GM12878 (cell line): ENCODE results near the gene HRCT1. TPM values are rescaled to one million over a fixed set of nuclear protein-coding genes. Genes with fewer than 3 reads are reported as not detected.

Experiments used
- ATAC-seq: fragments of 200-7000 bp; cut with Tn5 transposase; 3 replicates; pipeline ENCODE4 v1.9.1; 2020; ENCODE audit warnings: mild to moderate bottlenecking, moderate library complexity
- BruUV-seq: library from RNA; stranded (reverse); fragments of 400-500 nt; replicated peaks from 2 replicates; lab custom pipeline; 2021; lab: Mats Ljungman, UMichigan
- CTCF ChIA-PET: fragments of 300-600 bp; sonication (Branson Sonifier 250); formaldehyde crosslinking; extraction: SDS; loops from one replicate; lab custom pipeline; 2021; ENCODE audit warnings: inconsistent platforms; lab: Yijun Ruan, JAX
- POLR2A ChIA-PET: fragments of 350-600 bp; formaldehyde crosslinking; extraction: SDS; loops from one replicate; lab custom pipeline; 2021; ENCODE audit warnings: inconsistent platforms; lab: Charles Lee
- RAD21 ChIA-PET: fragments of 300-600 bp; sonication (Branson Sonifier 250); formaldehyde crosslinking; loops from one replicate; lab custom pipeline; 2023; ENCODE audit warnings: antibody characterized with exemption; ENCODE audit not compliant: unreplicated experiment; lab: Charles Lee
- SMC1A ChIA-PET: fragments of 300-600 bp; sonication (Branson Sonifier 250); formaldehyde crosslinking; loops from one replicate; lab custom pipeline; 2023; ENCODE audit not compliant: unreplicated experiment, uncharacterized antibody; lab: Charles Lee
- DNase-seq: peaks from one replicate; pipeline ENCODE4 v3.0.0-alpha.2; 2011; ENCODE audit warnings: low read depth, low spot score
- FAIRE-seq: peaks from 3 replicates; lab custom pipeline; 2011; peaks lifted over from hg19 to GRCh38; lab: Jason Lieb, UNC
- H2AFZ ChIP-seq: 2 replicates; pipeline ENCODE4 v1.6.0; 2011; ENCODE audit warnings: low read depth, low read length, control low read depth; ENCODE audit not compliant: control insufficient read depth
- H3K27ac ChIP-seq: 2 replicates; pipeline ENCODE4 v1.5.1; 2011; ENCODE audit warnings: control low read depth; ENCODE audit not compliant: control insufficient read depth, insufficient read depth
- H3K27me3 ChIP-seq, 2 experiments: replicated peaks in 1 of 2; 2 replicates each; pipeline versions ENCODE4 v1.6.0 to v1.6.1; 2011; ENCODE audit warnings: low read length in 1 of 2; ENCODE audit not compliant: control insufficient read depth in 2 of 2, insufficient read depth in 2 of 2
- H3K36me3 ChIP-seq, 2 experiments: 2 replicates each; pipeline ENCODE4 v1.5.1; 2011; ENCODE audit warnings: low read length in 1 of 2; ENCODE audit not compliant: control insufficient read depth in 2 of 2, insufficient read depth in 2 of 2
- H3K4me1 ChIP-seq: 2 replicates; pipeline ENCODE4 v1.6.1; 2011; ENCODE audit warnings: mild to moderate bottlenecking, low read length, moderate library complexity, mixed read lengths; ENCODE audit not compliant: control insufficient read depth, insufficient read depth
- H3K4me2 ChIP-seq: 2 replicates; pipeline ENCODE4 v1.6.0; 2011; ENCODE audit warnings: control low read depth; ENCODE audit not compliant: control insufficient read depth, insufficient read depth
- H3K4me3 ChIP-seq: fragments of 200-600 bp; sonication (generic); 2 replicates; pipeline ENCODE4 v1.5.1; 2016
- H3K79me2 ChIP-seq: 2 replicates; pipeline ENCODE4 v1.6.0; 2011; ENCODE audit warnings: low read length; ENCODE audit not compliant: control insufficient read depth, insufficient read depth
- H3K9ac ChIP-seq: 2 replicates; pipeline ENCODE4 v1.8.0; 2011; ENCODE audit warnings: low read length, control low read depth, mixed read lengths; ENCODE audit not compliant: control insufficient read depth, insufficient read depth
- H3K9me3 ChIP-seq: replicated peaks from 3 replicates; pipeline ENCODE4 v1.5.1; 2011; ENCODE audit warnings: mild to moderate bottlenecking, low read length; ENCODE audit not compliant: control insufficient read depth, insufficient read depth
- H4K20me1 ChIP-seq: 2 replicates; pipeline ENCODE4 v1.6.0; 2011; ENCODE audit not compliant: control insufficient read depth, insufficient read depth
- BRCA1 ChIP-seq: IDR thresholded peaks from 2 replicates; pipeline ENCODE4 v1.6.1; 2011; ENCODE audit warnings: low read depth, low read length, improper control_type of control experiment
- CBX5 ChIP-seq: sonication (generic); IDR thresholded peaks from 2 replicates; pipeline ENCODE4 v1.6.1; 2016; ENCODE audit warnings: low read depth, moderate library complexity, mild to moderate bottlenecking, inconsistent platforms
- CHD4 ChIP-seq: fragments of 200-600 bp; sonication (generic); IDR thresholded peaks from 2 replicates; pipeline ENCODE4 v1.6.1; 2016; ENCODE audit warnings: mild to moderate bottlenecking
- MEF2B ChIP-seq: fragments of 450-650 bp; IDR thresholded peaks from 2 replicates; pipeline ENCODE4 v1.6.1; 2018; ENCODE audit warnings: mild to moderate bottlenecking, moderate library complexity; ENCODE audit not compliant: partially characterized antibody, poor library complexity, severe bottlenecking
- NR2C1 ChIP-seq: fragments of 450-650 bp; IDR thresholded peaks from 2 replicates; pipeline ENCODE4 v1.6.1; 2017; ENCODE audit warnings: antibody characterized with exemption, mild to moderate bottlenecking, moderate library complexity
- PAX8 ChIP-seq: fragments of 450-650 bp; IDR thresholded peaks from 2 replicates; pipeline ENCODE4 v1.6.1; 2017; ENCODE audit warnings: mild to moderate bottlenecking, moderate library complexity
- SKIL ChIP-seq: fragments of 450-650 bp; IDR thresholded peaks from 2 replicates; pipeline ENCODE4 v1.6.1; 2017; ENCODE audit warnings: mild to moderate bottlenecking, low read depth, inconsistent platforms; ENCODE audit not compliant: poor library complexity, severe bottlenecking
- SMAD5 ChIP-seq: IDR thresholded peaks from 2 replicates; pipeline ENCODE4 v1.6.1; 2016; ENCODE audit warnings: antibody characterized with exemption, low read depth
- SPI1 ChIP-seq: IDR thresholded peaks from 2 replicates; pipeline ENCODE4 v1.6.1; 2011; ENCODE audit warnings: low read depth, mild to moderate bottlenecking, low read length, moderate library complexity, borderline replicate concordance; ENCODE audit not compliant: insufficient read depth
- WGBS: methylation state at CpG from one replicate; pipeline ENCODE4 v1.1.6; 2016; ENCODE audit warnings: low lambda C conversion rate; ENCODE audit not compliant: insufficient replicate concordance, insufficient coverage; ENCODE audit errors: missing lambda C conversion rate; 5-methylcytosine and 5-hydroxymethylcytosine counted together
- in situ Hi-C: fragments of 300-500 bp; cut with MboI; formaldehyde crosslinking; loops from 9 replicates; pipeline ENCODE4 v1.14.3; 2018; ENCODE audit warnings: mixed read lengths
- intact Hi-C: fragments of 100-400 bp; cut with micrococcal nuclease; formaldehyde crosslinking; loops from one replicate; pipeline ENCODE4 v1.14.2; 2022; ENCODE audit not compliant: unreplicated experiment
- polyA plus RNA-seq, 11 experiments: library from polyadenylated mRNA; depleted of rRNA in 4 of 11; unstranded in 6 of 11; stranded (reverse) in 5 of 11; fragments of >200 nt; fragmentation: Nextera tagmentation in 4 of 11; fragmentation: Illumina TruSeq in 1 of 11; extraction: Ambion mirVana in 4 of 11; extraction: Trizol in 1 of 11; gene quantifications; 1 replicate in 1 of 11; 2 replicates in 10 of 11; pipeline versions ENCODE4 v1.2.1 to v1.2.3, GENCODE V29; 2011 to 2016; ENCODE audit warnings: inconsistent platforms in 2 of 11, missing spikeins in 2 of 11, low read depth in 1 of 11
- total RNA-seq, 4 experiments: library from RNA; depleted of rRNA in 3 of 4; stranded (reverse); fragments of >200 nt in 3 of 4; fragmentation: Illumina TruSeq in 1 of 4; extraction: Trizol in 1 of 4; gene quantifications; 2 replicates each; pipeline versions ENCODE4 v1.2.1 to v1.2.3, GENCODE V29; 2013 to 2021
- TF ChIP-seq, protein P1 (sequence below): fragments of 450-650 bp; IDR thresholded peaks from 2 replicates; pipeline ENCODE4 v1.6.1; 2016; ENCODE audit warnings: mild to moderate bottlenecking
- TF ChIP-seq, protein P2 (sequence below): fragments of 450-650 bp; formaldehyde crosslinking; IDR thresholded peaks from 2 replicates; pipeline ENCODE4 v1.5.0; 2022; ENCODE audit warnings: mild to moderate bottlenecking, missing genetic modification characterization
- TF ChIP-seq, protein P3 (sequence below): fragments of 450-650 bp; IDR thresholded peaks from 2 replicates; pipeline ENCODE4 v1.6.1; 2017; ENCODE audit warnings: low read depth, mild to moderate bottlenecking, moderate library complexity

The HRCT1 gene
- total and polyA plus RNA-seq, 10 of the 15 experiments (the other 5 are each of a cell fraction or from before 2014, with no cell fraction given), result not detected

- Histone ChIP-seq H3K4me2 (no peak overlapping the region), H3K27me3 (no peaks in the 10 kb centered on the region), H4K20me1 (no peaks in the 10 kb centered on the region), H3K79me2 (no peaks in the 10 kb centered on the region), H3K36me3 (no peaks in the 10 kb centered on the region), H3K9ac (no peak overlapping the region), H3K9me3 (no peaks in the 10 kb centered on the region), H2AFZ (no peak overlapping the region), H3K4me3 (no peak overlapping the region; the same call in 1 of the 2 replicates), H3K4me1 (peaks cover 3% of the 10 kb centered on the region), H3K27ac (no peak overlapping the region)
- in situ Hi-C loops (no loop called here), intact Hi-C loops (no loop called here)
- TF ChIP-seq SMAD5, result no peak
- no peak for TF ChIP-seq NR2C1
- TF ChIP-seq, protein P1, sequence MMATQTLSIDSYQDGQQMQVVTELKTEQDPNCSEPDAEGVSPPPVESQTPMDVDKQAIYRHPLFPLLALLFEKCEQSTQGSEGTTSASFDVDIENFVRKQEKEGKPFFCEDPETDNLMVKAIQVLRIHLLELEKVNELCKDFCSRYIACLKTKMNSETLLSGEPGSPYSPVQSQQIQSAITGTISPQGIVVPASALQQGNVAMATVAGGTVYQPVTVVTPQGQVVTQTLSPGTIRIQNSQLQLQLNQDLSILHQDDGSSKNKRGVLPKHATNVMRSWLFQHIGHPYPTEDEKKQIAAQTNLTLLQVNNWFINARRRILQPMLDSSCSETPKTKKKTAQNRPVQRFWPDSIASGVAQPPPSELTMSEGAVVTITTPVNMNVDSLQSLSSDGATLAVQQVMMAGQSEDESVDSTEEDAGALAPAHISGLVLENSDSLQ, result no peak
- no peak for TF ChIP-seq MEF2B
- TF ChIP-seq BRCA1, result no peak
- no peak for TF ChIP-seq CHD4
- no peak for TF ChIP-seq SPI1
- TF ChIP-seq, protein P2, sequence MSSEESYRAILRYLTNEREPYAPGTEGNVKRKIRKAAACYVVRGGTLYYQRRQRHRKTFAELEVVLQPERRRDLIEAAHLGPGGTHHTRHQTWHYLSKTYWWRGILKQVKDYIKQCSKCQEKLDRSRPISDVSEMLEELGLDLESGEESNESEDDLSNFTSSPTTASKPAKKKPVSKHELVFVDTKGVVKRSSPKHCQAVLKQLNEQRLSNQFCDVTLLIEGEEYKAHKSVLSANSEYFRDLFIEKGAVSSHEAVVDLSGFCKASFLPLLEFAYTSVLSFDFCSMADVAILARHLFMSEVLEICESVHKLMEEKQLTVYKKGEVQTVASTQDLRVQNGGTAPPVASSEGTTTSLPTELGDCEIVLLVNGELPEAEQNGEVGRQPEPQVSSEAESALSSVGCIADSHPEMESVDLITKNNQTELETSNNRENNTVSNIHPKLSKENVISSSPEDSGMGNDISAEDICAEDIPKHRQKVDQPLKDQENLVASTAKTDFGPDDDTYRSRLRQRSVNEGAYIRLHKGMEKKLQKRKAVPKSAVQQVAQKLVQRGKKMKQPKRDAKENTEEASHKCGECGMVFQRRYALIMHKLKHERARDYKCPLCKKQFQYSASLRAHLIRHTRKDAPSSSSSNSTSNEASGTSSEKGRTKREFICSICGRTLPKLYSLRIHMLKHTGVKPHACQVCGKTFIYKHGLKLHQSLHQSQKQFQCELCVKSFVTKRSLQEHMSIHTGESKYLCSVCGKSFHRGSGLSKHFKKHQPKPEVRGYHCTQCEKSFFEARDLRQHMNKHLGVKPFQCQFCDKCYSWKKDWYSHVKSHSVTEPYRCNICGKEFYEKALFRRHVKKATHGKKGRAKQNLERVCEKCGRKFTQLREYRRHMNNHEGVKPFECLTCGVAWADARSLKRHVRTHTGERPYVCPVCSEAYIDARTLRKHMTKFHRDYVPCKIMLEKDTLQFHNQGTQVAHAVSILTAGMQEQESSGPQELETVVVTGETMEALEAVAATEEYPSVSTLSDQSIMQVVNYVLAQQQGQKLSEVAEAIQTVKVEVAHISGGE (CRISPR knock-in tag), result no peak
- no peak for TF ChIP-seq CBX5
- TF ChIP-seq, protein P3, sequence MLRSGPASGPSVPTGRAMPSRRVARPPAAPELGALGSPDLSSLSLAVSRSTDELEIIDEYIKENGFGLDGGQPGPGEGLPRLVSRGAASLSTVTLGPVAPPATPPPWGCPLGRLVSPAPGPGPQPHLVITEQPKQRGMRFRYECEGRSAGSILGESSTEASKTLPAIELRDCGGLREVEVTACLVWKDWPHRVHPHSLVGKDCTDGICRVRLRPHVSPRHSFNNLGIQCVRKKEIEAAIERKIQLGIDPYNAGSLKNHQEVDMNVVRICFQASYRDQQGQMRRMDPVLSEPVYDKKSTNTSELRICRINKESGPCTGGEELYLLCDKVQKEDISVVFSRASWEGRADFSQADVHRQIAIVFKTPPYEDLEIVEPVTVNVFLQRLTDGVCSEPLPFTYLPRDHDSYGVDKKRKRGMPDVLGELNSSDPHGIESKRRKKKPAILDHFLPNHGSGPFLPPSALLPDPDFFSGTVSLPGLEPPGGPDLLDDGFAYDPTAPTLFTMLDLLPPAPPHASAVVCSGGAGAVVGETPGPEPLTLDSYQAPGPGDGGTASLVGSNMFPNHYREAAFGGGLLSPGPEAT, result no peak
- no peak for TF ChIP-seq SKIL
- no peak for TF ChIP-seq PAX8
- ChIA-PET CTCF (no interaction called here), POLR2A (no interaction called here), RAD21 (no interaction called here), SMC1A (no interaction called here)
- FAIRE-seq, result peak; percentile 61
- no TSS peak for BruUV-seq
- whole genome bisulfite sequencing, result 18% methylated on average over 4 of the region's 4 CpGs
- ATAC-seq, result no peak
- no peak for DNase-seq
Observed at GRCh38 chr9:35933550-35934067, 27.6 kb downstream of the HRCT1 start.
